A549 (cell line): Measurements from ENCODE around the gene HELT. TPM values are rescaled to one million over a fixed set of nuclear protein-coding genes. Genes with fewer than 3 reads are reported as not detected.

Experiments
- ATAC-seq, 2 experiments: fragments of 200-7000 bp in 1 of 2; fragments of >200 bp in 1 of 2; cut with Nextera tagmentation in 1 of 2; cut with Tn5 transposase in 1 of 2; 3 replicates each; pipeline versions ENCODE4 v1.8.0 to v1.9.1; 2018 to 2020; ENCODE audit warnings: mild to moderate bottlenecking in 1 of 2, moderate library complexity in 1 of 2
- CTCF ChIA-PET: fragments of 300-600 bp; sonication (Branson Sonifier 250); formaldehyde crosslinking; extraction: SDS; loops from one replicate; lab custom pipeline; 2021; ENCODE audit warnings: antibody characterized with exemption, inconsistent platforms; lab: Yijun Ruan, JAX
- POLR2A ChIA-PET: fragments of 350-600 bp; formaldehyde crosslinking; extraction: SDS; loops from one replicate; lab custom pipeline; 2021; ENCODE audit warnings: antibody characterized with exemption, inconsistent platforms; lab: Yijun Ruan, JAX
- DNase-seq, 2 experiments: peaks; one replicate each; pipeline versions ENCODE4 v3.0.0 to v3.0.0-alpha.2; 2011 to 2016; ENCODE audit warnings: low read depth in 1 of 2, low spot score in 1 of 2
- FAIRE-seq: peaks from 2 replicates; lab custom pipeline; 2011; peaks lifted over from hg19 to GRCh38; lab: Jason Lieb, UNC
- H3K27ac ChIP-seq, 2 experiments: fragments of >200 bp; sonication (Bioruptor Twin); formaldehyde crosslinking; 3 replicates each; pipeline ENCODE4 v1.5.1; 2016 to 2017
- H3K4me1 ChIP-seq: fragments of >200 bp; sonication (Bioruptor Twin); formaldehyde crosslinking; 3 replicates; pipeline ENCODE4 v1.6.1; 2016
- H3K4me2 ChIP-seq: fragments of >200 bp; sonication (Bioruptor Twin); formaldehyde crosslinking; 3 replicates; pipeline ENCODE4 v1.6.1; 2016
- H3K4me3 ChIP-seq: fragments of >200 bp; sonication (Bioruptor Twin); formaldehyde crosslinking; 3 replicates; pipeline ENCODE4 v1.5.1; 2016
- H3K9me3 ChIP-seq: fragments of >200 bp; sonication (Bioruptor Twin); formaldehyde crosslinking; 3 replicates; pipeline ENCODE4 v1.6.1; 2016
- CBX2 ChIP-seq: fragments of 200-600 bp; sonication (generic); IDR thresholded peaks from 2 replicates; pipeline ENCODE4 v1.6.1; 2016; ENCODE audit warnings: low read depth, mild to moderate bottlenecking, borderline replicate concordance
- EHF ChIP-seq: fragments of 250-450 bp; sonication (Bioruptor Pico); IDR thresholded peaks from 2 replicates; pipeline ENCODE4 v1.5.0; 2020; ENCODE audit warnings: mild to moderate bottlenecking
- FOSL2 ChIP-seq, 2 experiments: fragments of 450-650 bp in 1 of 2; fragments of >200 bp in 1 of 2; sonication (Bioruptor Twin) in 1 of 2; formaldehyde crosslinking; IDR thresholded peaks; 2 replicates each; pipeline versions ENCODE4 v1.5.0 to v1.6.1; 2016 to 2020; ENCODE audit warnings: mild to moderate bottlenecking in 1 of 2, moderate library complexity in 1 of 2
- GATA3 ChIP-seq: IDR thresholded peaks from 2 replicates; pipeline ENCODE4 v1.6.1; 2012; ENCODE audit warnings: borderline replicate concordance
- HEYL ChIP-seq: fragments of 250-450 bp; sonication (Bioruptor Pico); IDR thresholded peaks from 2 replicates; pipeline ENCODE4 v1.8.0; 2021; ENCODE audit warnings: mild to moderate bottlenecking, moderate library complexity
- KDM1A ChIP-seq: fragments of 200-600 bp; sonication (generic); IDR thresholded peaks from 2 replicates; pipeline ENCODE4 v1.6.1; 2016; ENCODE audit warnings: low read depth, mild to moderate bottlenecking
- NFE2L2 ChIP-seq: fragments of 150-350 bp; conservative IDR thresholded peaks from 2 replicates; pipeline ENCODE4 v1.6.1; 2014; ENCODE audit warnings: low read length
- NR3C1 ChIP-seq: fragments of >200 bp; sonication (Bioruptor Twin); formaldehyde crosslinking; IDR thresholded peaks from 3 replicates; pipeline ENCODE4 v1.6.1; 2017
- POLR2A ChIP-seq: IDR thresholded peaks from 2 replicates; pipeline ENCODE4 v1.6.1; 2012; ENCODE audit warnings: mild to moderate bottlenecking, low read length
- POLR2AphosphoS2 ChIP-seq: conservative IDR thresholded peaks from 2 replicates; pipeline ENCODE4 v1.6.1; 2012; ENCODE audit warnings: low read length, improper control_type of control experiment, inconsistent platforms
- RAD21 ChIP-seq, 2 experiments: fragments of >200 bp in 1 of 2; sonication (Bioruptor Twin) in 1 of 2; formaldehyde crosslinking in 1 of 2; IDR thresholded peaks in 1 of 2; conservative IDR thresholded peaks in 1 of 2; 2 replicates in 1 of 2; 3 replicates in 1 of 2; pipeline ENCODE4 v1.6.1; 2012 to 2018; ENCODE audit warnings: inconsistent platforms in 1 of 2
- RARB ChIP-seq: fragments of 250-450 bp; sonication (Bioruptor Pico); IDR thresholded peaks from 2 replicates; pipeline ENCODE4 v1.8.0; 2021; ENCODE audit warnings: mild to moderate bottlenecking, moderate library complexity
- RFX5 ChIP-seq: fragments of 450-650 bp; IDR thresholded peaks from 2 replicates; pipeline ENCODE4 v1.7.1; 2014; ENCODE audit warnings: antibody characterized with exemption, mild to moderate bottlenecking, moderate library complexity
- RNF2 ChIP-seq: fragments of 200-600 bp; sonication (generic); IDR thresholded peaks from 2 replicates; pipeline ENCODE4 v1.6.1; 2016; ENCODE audit warnings: low read depth, mild to moderate bottlenecking, antibody characterized with exemption, moderate library complexity, borderline replicate concordance
- SMC3 ChIP-seq: fragments of >200 bp; sonication (Bioruptor Twin); formaldehyde crosslinking; IDR thresholded peaks from 3 replicates; pipeline ENCODE4 v1.6.1; 2018; ENCODE audit warnings: inconsistent platforms
- TFCP2L1 ChIP-seq: fragments of 250-450 bp; sonication (Bioruptor Pico); IDR thresholded peaks from 2 replicates; pipeline ENCODE4 v1.5.0; 2021; ENCODE audit warnings: mild to moderate bottlenecking
- ZC3H11A ChIP-seq: fragments of 450-650 bp; IDR thresholded peaks from 2 replicates; pipeline ENCODE4 v1.6.1; 2014; ENCODE audit warnings: antibody characterized with exemption, mild to moderate bottlenecking
- WGBS: methylation state at CpG from one replicate; pipeline ENCODE4 v1.1.6; 2017; ENCODE audit errors: missing lambda C conversion rate; 5-methylcytosine and 5-hydroxymethylcytosine counted together
- polyA plus RNA-seq, 4 experiments: library from polyadenylated mRNA; depleted of rRNA in 3 of 4; stranded (reverse); fragments of >200 nt; fragmentation: RNase III in 1 of 4; extraction: RNeasy Plus Mini Kit Qiagen cat#74134 plus additional on column Dnase treatment in 1 of 4; gene quantifications; 2 replicates in 3 of 4; 3 replicates in 1 of 4; pipeline ENCODE4 v1.2.3, GENCODE V29; 2011 to 2017
- TF ChIP-seq, protein P1 (sequence below): fragments of >200 bp; sonication (Bioruptor Twin); formaldehyde crosslinking; IDR thresholded peaks from 3 replicates; pipeline ENCODE4 v1.6.1; 2016
- TF ChIP-seq, protein P2 (sequence below): IDR thresholded peaks from 2 replicates; pipeline ENCODE4 v1.6.1; 2012
- TF ChIP-seq, protein P3 (sequence below): fragments of 250-450 bp; sonication (Bioruptor Pico); IDR thresholded peaks from 2 replicates; pipeline ENCODE4 v1.5.0; 2020; ENCODE audit warnings: low read depth, mild to moderate bottlenecking, moderate library complexity
- TF ChIP-seq, protein P4 (sequence below): fragments of >200 bp; sonication (Bioruptor Twin); formaldehyde crosslinking; IDR thresholded peaks from 2 replicates; pipeline ENCODE4 v1.6.1; 2016
- TF ChIP-seq, protein P5 (sequence below): IDR thresholded peaks from 2 replicates; pipeline ENCODE4 v1.6.1; 2012; ENCODE audit warnings: low read depth, borderline replicate concordance
- TF ChIP-seq, protein P6 (sequence below): fragments of >200 bp; sonication (Bioruptor Twin); formaldehyde crosslinking; IDR thresholded peaks from 3 replicates; pipeline ENCODE4 v1.5.1; 2016

HELT gene
- polyA plus RNA-seq, 2 of the 4 experiments (the other 2 are of a cell fraction): not detected

DNA sequence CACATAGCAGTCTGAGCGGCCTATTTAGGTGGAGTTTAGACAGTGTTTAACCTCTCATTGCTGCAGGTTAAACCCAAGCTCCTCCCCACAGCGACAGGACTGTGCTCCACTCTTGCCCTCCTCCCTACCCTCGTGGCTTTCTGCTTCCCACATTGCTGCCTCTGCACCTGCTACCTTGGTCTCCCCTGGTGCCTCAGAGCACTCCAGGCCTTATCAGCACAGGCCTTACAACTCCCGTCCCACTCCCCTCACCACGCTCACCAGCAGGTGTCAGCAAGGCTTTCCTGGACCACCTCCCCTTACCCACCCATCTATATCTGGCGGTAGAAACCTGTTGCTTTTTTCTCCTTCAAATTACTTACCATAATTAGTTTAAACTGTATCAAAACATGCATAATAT, 18.6 kb downstream of the HELT start:
- no peaks in the 10 kb centered on the region; the same call in 2 of the 3 replicates for H3K4me1 ChIP-seq
- CTCF ChIA-PET: interaction anchor here (1.2 to 1.8 kb wide), 2 partner anchors 25 to 97 kb away, joined by 3 to 6 read pairs; no protein-coding TSS in a partner anchor
- 52% methylated on average over 6 of the region's 6 CpGs for WGBS
- TF ChIP-seq POLR2A (no peak), RFX5 (no peak), TFCP2L1 (CRISPR knock-in tag) (no peak), POLR2AphosphoS2 (no peak), NFE2L2 (no peak), ZC3H11A (no peak), KDM1A (no peak), NR3C1 (no peak), RARB (no peak), HEYL (no peak)
- TF ChIP-seq, protein P1, sequence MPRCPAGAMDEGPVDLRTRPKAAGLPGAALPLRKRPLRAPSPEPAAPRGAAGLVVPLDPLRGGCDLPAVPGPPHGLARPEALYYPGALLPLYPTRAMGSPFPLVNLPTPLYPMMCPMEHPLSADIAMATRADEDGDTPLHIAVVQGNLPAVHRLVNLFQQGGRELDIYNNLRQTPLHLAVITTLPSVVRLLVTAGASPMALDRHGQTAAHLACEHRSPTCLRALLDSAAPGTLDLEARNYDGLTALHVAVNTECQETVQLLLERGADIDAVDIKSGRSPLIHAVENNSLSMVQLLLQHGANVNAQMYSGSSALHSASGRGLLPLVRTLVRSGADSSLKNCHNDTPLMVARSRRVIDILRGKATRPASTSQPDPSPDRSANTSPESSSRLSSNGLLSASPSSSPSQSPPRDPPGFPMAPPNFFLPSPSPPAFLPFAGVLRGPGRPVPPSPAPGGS: no peak
- TF ChIP-seq, protein P2, sequence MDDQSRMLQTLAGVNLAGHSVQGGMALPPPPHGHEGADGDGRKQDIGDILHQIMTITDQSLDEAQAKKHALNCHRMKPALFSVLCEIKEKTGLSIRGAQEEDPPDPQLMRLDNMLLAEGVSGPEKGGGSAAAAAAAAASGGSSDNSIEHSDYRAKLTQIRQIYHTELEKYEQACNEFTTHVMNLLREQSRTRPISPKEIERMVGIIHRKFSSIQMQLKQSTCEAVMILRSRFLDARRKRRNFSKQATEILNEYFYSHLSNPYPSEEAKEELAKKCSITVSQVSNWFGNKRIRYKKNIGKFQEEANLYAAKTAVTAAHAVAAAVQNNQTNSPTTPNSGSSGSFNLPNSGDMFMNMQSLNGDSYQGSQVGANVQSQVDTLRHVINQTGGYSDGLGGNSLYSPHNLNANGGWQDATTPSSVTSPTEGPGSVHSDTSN: no peak
- TF ChIP-seq, protein P3, sequence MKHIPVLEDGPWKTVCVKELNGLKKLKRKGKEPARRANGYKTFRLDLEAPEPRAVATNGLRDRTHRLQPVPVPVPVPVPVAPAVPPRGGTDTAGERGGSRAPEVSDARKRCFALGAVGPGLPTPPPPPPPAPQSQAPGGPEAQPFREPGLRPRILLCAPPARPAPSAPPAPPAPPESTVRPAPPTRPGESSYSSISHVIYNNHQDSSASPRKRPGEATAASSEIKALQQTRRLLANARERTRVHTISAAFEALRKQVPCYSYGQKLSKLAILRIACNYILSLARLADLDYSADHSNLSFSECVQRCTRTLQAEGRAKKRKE (CRISPR knock-in tag): no peak
- TF ChIP-seq, protein P4, sequence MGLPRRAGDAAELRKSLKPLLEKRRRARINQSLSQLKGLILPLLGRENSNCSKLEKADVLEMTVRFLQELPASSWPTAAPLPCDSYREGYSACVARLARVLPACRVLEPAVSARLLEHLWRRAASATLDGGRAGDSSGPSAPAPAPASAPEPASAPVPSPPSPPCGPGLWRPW: no peak
- TF ChIP-seq, all 56 proteins: peak for 0
- ATAC-seq (no peak), FAIRE-seq (no peak), DNase-seq (no peak)
- Histone ChIP-seq H3K4me3 (no peak overlapping the region), H3K4me2 (no peak overlapping the region), H3K9me3 (no peaks in the 10 kb centered on the region), H3K27ac (no peak overlapping the region)
- POLR2A ChIA-PET: no interaction called here

DNA sequence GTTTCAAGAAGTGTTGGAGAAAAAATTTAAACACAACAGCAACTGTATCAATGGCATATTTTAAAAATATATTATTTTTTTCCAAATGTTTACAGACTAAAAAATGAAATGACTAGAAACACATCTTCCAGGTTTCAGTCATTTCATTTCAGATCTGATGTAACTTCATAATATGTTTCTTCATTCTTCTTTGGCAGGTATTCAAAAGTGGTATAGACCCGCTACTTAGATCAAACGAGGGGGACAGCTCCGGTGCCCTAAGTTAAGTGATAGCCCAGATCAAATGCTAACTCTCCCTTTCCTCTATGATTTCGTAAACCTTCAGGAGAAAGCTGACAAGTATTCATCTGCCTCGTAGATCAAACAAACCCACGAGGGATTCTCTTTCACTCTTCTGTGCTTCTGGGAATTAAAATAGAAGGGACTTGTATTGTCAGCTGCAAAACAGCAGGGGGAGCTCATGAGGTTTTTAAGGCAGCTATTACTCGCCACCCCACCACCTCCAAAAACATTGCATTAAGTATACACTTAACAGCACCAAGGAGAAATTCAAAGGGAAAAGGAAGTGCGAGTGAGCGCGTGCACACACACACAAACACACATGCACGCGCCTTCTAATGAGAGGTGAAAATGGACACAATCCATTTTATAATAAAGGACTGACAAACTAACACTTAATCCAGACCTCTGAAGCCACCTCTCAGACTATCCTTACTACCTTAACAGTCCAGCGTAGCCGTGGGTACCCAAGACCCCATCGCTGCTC, 21.4 kb downstream of the HELT start:
- H3K9me3 ChIP-seq: no peaks in the 10 kb centered on the region
- TF ChIP-seq EHF (no peak), SMC3 (peak; percentile 78), GATA3 (no peak), CBX2 (no peak), ZC3H11A (no peak), RNF2 (no peak), RAD21 (conservative IDR thresholded peaks at IDR 0.05 in 1 of 2, IDR thresholded peaks at IDR 0.05 in 1 of 2) (peak; percentile 66 to 67), FOSL2 (IDR thresholded peaks at IDR 0.05) (no peak), FOSL2 (CRISPR knock-in tag; IDR thresholded peaks at IDR 0.05) (no peak)
- TF ChIP-seq, protein P5, sequence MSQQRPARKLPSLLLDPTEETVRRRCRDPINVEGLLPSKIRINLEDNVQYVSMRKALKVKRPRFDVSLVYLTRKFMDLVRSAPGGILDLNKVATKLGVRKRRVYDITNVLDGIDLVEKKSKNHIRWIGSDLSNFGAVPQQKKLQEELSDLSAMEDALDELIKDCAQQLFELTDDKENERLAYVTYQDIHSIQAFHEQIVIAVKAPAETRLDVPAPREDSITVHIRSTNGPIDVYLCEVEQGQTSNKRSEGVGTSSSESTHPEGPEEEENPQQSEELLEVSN: no peak
- TF ChIP-seq, protein P6, sequence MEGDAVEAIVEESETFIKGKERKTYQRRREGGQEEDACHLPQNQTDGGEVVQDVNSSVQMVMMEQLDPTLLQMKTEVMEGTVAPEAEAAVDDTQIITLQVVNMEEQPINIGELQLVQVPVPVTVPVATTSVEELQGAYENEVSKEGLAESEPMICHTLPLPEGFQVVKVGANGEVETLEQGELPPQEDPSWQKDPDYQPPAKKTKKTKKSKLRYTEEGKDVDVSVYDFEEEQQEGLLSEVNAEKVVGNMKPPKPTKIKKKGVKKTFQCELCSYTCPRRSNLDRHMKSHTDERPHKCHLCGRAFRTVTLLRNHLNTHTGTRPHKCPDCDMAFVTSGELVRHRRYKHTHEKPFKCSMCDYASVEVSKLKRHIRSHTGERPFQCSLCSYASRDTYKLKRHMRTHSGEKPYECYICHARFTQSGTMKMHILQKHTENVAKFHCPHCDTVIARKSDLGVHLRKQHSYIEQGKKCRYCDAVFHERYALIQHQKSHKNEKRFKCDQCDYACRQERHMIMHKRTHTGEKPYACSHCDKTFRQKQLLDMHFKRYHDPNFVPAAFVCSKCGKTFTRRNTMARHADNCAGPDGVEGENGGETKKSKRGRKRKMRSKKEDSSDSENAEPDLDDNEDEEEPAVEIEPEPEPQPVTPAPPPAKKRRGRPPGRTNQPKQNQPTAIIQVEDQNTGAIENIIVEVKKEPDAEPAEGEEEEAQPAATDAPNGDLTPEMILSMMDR: peak; percentile 73
- H3K4me1 ChIP-seq: no peaks in the 10 kb centered on the region; the same call in 2 of the 3 replicates
- FAIRE-seq (no peak), DNase-seq (peak; percentile 53 to 66), ATAC-seq (peak; percentile 86 to 93)
- ChIA-PET CTCF (interaction anchor here (0.6 to 3.4 kb wide), 20 partner anchors 8 to 1098 kb away, joined by 3 to 34 read pairs (median 4); partner anchors contain the start of gene SLC25A4), POLR2A (no interaction called here)
- WGBS: 6% methylated on average over 15 of the region's 15 CpGs
- H3K27ac ChIP-seq: peak overlapping the region; percentile 52 to 82; a peak in 5 of 6 replicates
- peak overlapping the region; percentile 33 for H3K4me3 ChIP-seq
- peak overlapping the region; percentile 71 for H3K4me2 ChIP-seq
